Mesenteric fat pad (tissue), 1 donor: Measurements from ENCODE around the gene RNASEH1. TPM values are rescaled to one million over a fixed set of nuclear protein-coding genes. Genes with fewer than 3 reads are reported as not detected.

Experiments
- total RNA-seq: library from RNA; stranded (reverse); fragmentation: NEBNext Ultra II Directional; extraction: Animal tissue kit (Norgen Biotek cat#: 25700); gene quantifications from one replicate; pipeline ENCODE4 v1.2.1, GENCODE V29; 2021
- donor health status: DM: yes; HTN: yes; CAD: no.

Gene RNASEH1
- total RNA-seq, 1 donor from 2014 or later = 27.1 TPM

Other genes with a start within 250 kb of the RNASEH1 start
- gene EIPR1, start 180.5 kb downstream of the RNASEH1 start, total RNA-seq = 16.3 TPM
- gene TRAPPC12, start 178.6 kb downstream of the RNASEH1 start, total RNA-seq = 78.9 TPM
- gene ADI1, start 38.8 kb downstream of the RNASEH1 start, total RNA-seq = 63.6 TPM
- 1,225 TPM for gene RPS7, start 16.9 kb upstream of the RNASEH1 start, total RNA-seq
- gene COLEC11, start 36.8 kb upstream of the RNASEH1 start, total RNA-seq = 5.5 TPM
- gene ALLC, start 99.9 kb upstream of the RNASEH1 start, total RNA-seq = not detected
- not detected for gene DCDC2C, start 145.2 kb upstream of the RNASEH1 start, total RNA-seq